Erythroblast (primary cell): Measurements from ENCODE around the gene TIPRL.

Experiments
- GATA1 ChIP-seq: IDR thresholded peaks from 2 replicates; pipeline ENCODE4 v1.6.1; 2011; ENCODE audit warnings: low read depth, mild to moderate bottlenecking, control low read depth, low read length, moderate library complexity
- POLR2A ChIP-seq: IDR thresholded peaks from 2 replicates; pipeline ENCODE4 v1.6.1; 2011; ENCODE audit warnings: mild to moderate bottlenecking, low read length

DNA sequence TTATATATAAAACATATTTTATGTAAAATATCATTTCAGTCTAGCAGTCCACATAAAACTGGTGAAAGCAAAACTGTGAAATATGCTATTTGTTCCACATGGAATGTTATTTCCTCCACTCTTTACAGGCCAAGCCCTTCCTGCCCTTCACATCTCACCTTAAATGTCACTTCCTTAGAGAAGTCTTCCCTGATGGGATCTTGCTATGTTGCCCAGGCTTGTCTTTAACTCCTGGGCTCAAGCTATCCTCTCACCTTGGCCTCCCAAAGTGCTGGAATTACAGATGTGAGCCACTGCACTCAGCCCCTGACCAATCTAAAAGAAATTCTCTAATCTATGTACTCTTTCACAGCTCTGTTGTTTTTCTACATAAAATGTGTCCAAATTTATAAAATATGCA lies 39.7 kb upstream of the TIPRL start:
- TF ChIP-seq POLR2A (no peak), GATA1 (no peak)
